Brain microvascular endothelial cell (primary cell): Measurements from ENCODE around the gene DENND4B.

Experiments
- DNase-seq: peaks from one replicate; pipeline ENCODE4 v3.0.0-alpha.2; 2020
- H3K27ac ChIP-seq: fragments of 250-450 bp; sonication (Bioruptor Pico); 2 replicates; pipeline ENCODE4 v1.5.1; 2020; ENCODE audit warnings: mild to moderate bottlenecking, moderate library complexity
- H3K27me3 ChIP-seq: fragments of 250-450 bp; sonication (Bioruptor Pico); replicated peaks from 2 replicates; pipeline ENCODE4 v1.5.1; 2020; ENCODE audit warnings: mild to moderate bottlenecking
- H3K36me3 ChIP-seq: fragments of 250-450 bp; sonication (Bioruptor Pico); replicated peaks from 2 replicates; pipeline ENCODE4 v1.5.1; 2020; ENCODE audit warnings: mild to moderate bottlenecking
- H3K4me3 ChIP-seq: 2 replicates; pipeline ENCODE4 v1.5.1; 2011; ENCODE audit warnings: low read depth, mild to moderate bottlenecking, control low read depth, low read length, moderate library complexity
- CTCF ChIP-seq: IDR thresholded peaks from 2 replicates; pipeline ENCODE4 v1.5.1; 2011; ENCODE audit warnings: low read depth, mild to moderate bottlenecking, moderate library complexity, low read length, control low read depth, inconsistent platforms; ENCODE audit errors: missing control alignments
- in situ Hi-C: cut with HindIII; loops from 2 replicates; pipeline ENCODE4 v1.10.0; 2017; ENCODE audit warnings: low sequenced_read_pairs, low pct_ligation_motif_present

Gene DENND4B

GRCh38 chr1:153963850-153964331 lies 17.4 kb upstream of the DENND4B start:
- Histone ChIP-seq H3K27me3 (no peaks in the 10 kb centered on the region), H3K27ac (peak overlapping the region; percentile 85), H3K36me3 (peaks cover 2% of the 10 kb centered on the region), H3K4me3 (peak overlapping the region; percentile 81)
- in situ Hi-C loops, result no loop called here
- no peak for DNase-seq
- TF ChIP-seq CTCF, result no peak

- peak; percentile 96 for DNase-seq
- Histone ChIP-seq H3K4me3 (peak within 1 kb of the TSS; percentile 81), H3K36me3 (peaks cover 2% of the 10 kb centered on the region), H3K27ac (peak within 1 kb of the TSS; percentile 85), H3K27me3 (no peaks in the 10 kb centered on the region)
- in situ Hi-C loops, result no loop called here
- TF ChIP-seq CTCF, result no peak
Measured at GRCh38 chr1:153963030-153963849, 16.7 kb upstream of the DENND4B start, which contains the start of gene SLC39A1. Gene SLC39A1 (minus strand): TSS chr1:153963537. CDS start chr1:153962715, 822 bp downstream.

GRCh38 chr1:153962088-153963029 lies 15.8 kb upstream of the DENND4B start:
- in situ Hi-C loops, result no loop called here
- no peak for TF ChIP-seq CTCF
- Histone ChIP-seq H3K4me3 (peak overlapping the region; percentile 81), H3K27me3 (no peaks in the 10 kb centered on the region), H3K36me3 (peaks cover 2% of the 10 kb centered on the region), H3K27ac (peak overlapping the region; percentile 85)
- no peak for DNase-seq

- Histone ChIP-seq H3K27ac (no peak overlapping the region), H3K27me3 (no peaks in the 10 kb centered on the region), H3K4me3 (no peak overlapping the region), H3K36me3 (peaks cover 2% of the 10 kb centered on the region)
- TF ChIP-seq CTCF, result no peak
- no peak for DNase-seq
- in situ Hi-C loops, result no loop called here
Measured at GRCh38 chr1:153961421-153961820, 14.9 kb upstream of the DENND4B start.

GRCh38 chr1:153960206-153960605 lies 13.7 kb upstream of the DENND4B start:
- TF ChIP-seq CTCF, result no peak
- H3K4me3 ChIP-seq, result no peak overlapping the region
- H3K36me3 ChIP-seq, result peaks cover 2% of the 10 kb centered on the region
- DNase-seq, result no peak
- in situ Hi-C loops, result no loop called here
- no peak overlapping the region for H3K27ac ChIP-seq
- no peaks in the 10 kb centered on the region for H3K27me3 ChIP-seq
